ENCODE measurements around the gene ITGB3BP.
"Not testable (repeated sequence)": the region's sequence is repeated elsewhere in the genome, so short reads cannot be mapped to it uniquely, and the experiment has no call there.

The ITGB3BP gene

DNA sequence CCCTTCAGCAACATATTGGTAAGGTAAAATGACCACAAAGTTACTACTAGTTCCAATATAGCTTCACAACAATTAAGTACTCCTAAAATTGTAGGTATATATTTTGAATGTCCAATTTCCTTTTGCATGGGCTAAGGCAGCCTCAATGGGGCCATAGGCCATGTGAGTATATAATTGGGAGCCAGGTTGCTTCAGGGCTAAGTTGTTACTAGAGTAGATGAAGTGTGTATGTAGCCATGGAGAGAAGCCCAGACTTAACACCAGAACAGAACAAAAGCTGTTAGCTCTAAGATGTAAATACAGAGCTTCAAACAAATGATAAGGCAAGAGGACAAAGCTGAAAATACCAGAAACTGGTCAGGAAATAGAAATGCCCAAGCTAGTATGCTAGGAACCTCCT is 16.2 kb downstream of the ITGB3BP start:
- DNase-seq (ENCODE audit: low read depth) = no peak

DNA sequence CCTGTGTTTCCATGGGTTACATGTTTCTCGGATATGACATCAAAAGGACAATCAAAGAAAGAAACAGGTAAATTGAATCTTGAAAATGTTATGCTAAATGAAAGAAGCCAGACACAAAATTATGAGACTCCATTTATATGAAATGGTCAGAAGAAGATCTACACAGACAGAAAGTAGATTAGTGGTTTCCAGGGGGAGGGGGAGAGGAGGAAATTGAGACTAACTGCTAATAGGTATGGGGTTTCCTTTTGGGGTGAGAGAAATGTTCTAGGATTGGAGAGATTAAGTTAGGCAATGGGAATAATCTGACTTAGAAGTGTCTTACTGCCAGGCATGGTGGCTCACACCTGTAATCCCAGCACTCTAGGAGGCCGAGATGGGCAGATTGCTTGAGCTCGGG is 21.8 kb downstream of the ITGB3BP start:
- DNase-seq (ENCODE audit: low read depth) = no peak

DNA sequence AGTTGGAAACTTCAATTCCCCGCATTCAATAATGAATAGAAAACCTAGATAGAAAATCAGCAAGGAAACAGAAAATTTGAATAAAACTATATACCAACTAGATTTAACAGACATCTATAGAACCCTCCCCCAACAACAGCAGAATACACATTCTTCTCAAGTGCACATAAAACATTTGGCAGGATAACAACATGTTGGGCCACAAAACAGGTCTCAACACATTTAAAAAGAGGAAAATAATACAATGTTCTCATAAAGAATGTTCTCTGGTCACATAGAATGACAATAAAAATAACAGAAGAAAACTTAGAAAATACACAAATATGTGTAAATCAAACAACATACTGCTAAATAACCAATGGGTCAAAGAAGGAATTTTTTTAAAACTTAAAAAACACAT is 24.9 kb downstream of the ITGB3BP start:
- no peak for DNase-seq (ENCODE audit: low read depth)

DNA sequence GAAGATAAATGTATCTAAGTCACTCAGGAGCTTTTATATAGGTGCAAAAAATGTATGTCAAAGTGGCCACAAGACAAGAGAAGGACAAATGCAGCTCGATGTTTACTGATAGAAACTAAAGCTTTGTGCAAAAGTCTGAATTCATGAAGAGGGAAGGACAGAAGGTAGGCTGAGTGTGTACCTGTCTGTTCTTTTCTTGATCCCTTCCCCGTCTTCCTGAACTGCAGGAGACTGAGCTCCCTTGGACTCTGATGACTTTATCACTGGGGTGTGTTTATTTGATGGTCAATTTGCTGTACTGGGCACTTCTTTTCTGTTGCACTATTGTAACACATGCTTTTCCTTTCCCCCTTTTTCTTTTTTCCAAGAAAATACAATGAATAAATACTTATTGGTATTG is 25.4 kb downstream of the ITGB3BP start:
- no peak for DNase-seq (ENCODE audit: low read depth)

DNA sequence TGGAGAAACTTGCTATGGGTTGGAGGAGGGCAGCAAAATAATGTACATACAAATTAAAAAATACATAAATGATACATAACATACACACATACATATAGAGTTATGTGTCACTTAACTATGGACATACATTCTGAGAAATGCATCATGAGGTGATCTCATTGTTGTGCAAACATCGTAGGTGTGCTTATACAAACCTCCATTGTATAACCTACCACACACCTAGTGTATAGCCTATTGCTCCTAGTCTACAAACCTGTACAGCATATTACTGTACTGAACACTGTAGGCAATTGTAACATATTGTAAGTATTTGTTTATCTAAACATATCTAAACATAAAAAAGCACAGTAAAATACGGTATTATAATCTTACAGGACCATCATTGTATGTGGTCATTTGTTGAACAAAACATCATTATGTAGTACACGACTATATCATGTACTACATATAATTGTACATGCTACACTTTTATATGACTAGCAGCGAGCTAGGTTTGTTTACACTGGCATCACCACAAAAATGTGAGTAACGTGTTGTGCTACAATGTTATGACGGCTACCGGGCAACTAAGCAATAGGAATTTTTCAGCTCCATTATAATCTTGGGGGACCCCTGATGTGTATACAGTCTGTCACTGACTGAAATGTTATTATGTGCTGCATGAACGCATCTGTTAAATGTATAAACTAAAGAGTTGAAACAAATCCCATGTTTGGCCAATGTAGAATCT is 35.5 kb downstream of the ITGB3BP start:
- peak; percentile 66 for DNase-seq (ENCODE audit: low read depth)

DNA sequence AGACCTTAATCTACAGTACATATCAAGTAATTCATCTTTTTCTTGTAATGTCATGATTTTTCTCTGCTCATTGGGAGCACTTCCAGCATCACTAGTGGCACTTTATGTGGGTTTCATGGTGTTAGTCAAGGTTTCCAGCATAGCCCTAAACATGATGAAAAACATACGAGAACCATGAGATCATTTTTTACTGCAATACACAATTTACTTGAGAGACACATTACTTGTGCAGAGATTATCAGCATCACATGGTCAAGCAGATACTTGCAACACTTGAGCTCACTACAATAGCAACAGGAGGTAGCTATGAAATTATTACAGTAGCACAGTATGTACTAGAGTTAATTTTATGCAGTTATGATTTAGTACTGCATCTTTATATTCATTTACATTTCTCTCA is 36.4 kb downstream of the ITGB3BP start:
- no peak for DNase-seq (ENCODE audit: low read depth)

DNA sequence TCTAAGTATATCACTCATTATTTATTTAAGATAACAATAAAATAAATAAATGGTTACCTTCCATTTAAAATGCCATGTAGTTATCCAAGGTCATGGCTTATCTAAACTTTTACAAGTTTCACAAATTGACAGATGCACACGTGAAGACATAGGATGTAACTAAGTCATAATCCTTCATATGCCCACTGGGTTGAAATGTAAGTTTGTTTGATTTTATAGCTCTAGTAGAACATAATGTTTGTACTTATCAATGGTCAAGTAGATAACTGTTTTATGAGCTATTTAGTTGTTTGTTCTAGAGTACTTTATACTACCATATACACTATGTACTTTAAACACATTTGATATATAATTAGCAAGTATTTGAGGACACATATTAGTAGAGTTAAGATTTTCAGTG is 43.0 kb downstream of the ITGB3BP start:
- no peak for DNase-seq (ENCODE audit: low read depth)

DNA sequence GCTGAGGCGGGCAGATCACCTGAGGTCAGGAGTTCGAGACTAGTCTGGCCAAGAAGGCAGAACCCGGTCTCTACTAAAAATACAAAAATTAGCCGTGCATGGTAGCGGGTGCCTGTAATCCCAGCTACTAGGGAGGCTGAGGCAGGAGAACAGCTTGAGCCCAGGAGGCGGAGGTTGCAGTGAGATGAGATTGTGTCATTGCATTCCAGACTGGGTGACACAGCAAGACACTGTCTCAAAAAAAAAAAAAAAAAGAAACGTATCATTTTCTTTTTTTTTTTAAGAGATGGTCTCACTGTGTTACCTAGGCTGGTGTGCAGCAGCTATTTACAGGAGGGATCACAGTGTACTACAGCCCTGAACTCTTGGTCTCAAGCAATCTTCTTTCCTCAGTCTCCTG is 47.3 kb downstream of the ITGB3BP start:
- peak; percentile 57 for DNase-seq (ENCODE audit: low read depth)

DNA sequence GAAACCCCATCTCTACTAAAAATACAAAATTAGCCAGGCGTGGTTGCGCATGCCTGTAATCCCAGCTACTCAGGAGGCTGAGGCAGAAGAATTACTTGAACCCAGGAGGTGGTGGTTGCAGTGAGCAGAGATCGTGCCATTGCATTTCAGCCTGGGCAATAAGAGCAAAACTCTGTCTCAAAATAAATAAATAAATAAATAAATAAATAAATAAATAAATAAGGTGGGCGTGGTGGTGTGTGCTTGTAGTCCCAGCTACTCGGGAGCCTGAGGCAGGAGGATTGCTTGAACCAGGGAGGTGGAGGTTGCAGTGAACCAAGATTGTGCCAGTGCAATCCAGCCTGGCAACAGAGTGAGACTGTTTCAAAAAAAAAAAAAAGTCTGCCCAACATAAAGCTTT is 54.3 kb downstream of the ITGB3BP start:
- not testable (repeated sequence) for DNase-seq (ENCODE audit: low read depth)

DNA sequence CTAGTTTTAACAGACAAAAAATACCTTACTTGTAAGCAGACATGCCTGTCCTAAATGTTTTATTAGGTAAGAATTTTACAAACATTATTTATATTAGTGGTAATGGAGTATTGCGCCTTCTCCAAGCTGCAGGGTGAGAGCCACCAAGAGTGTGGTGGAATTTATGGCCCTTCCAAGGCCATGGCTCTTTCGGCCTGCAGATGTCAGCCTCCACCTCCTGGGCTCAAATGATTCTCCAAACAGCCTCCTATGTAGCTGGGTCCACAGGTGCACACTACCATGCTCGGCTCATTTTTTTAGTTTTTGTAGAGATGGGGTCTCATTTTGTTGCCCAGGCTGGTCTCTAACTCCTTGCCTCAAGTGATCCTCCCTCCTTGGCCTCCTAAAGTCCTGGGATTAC is 56.3 kb downstream of the ITGB3BP start:
- DNase-seq (ENCODE audit: low read depth) = no peak

DNA sequence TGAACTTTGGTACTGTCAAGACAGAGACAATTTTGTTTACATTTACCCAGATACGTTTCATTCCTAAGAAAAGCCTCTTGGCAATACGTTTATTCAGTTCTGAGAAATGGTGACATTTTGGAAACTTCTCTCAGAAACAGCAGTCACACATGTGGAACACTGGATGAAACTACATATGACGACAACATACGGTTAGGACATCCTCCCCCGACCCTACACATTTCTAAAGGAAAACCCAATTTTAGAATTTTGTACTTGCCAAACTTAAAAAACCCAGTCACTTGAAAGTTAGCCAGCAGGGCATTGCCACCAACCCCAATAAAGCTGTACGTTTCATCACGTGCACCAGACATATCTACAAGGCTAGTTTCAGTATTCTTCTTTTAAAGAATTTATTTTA is 56.8 kb downstream of the ITGB3BP start:
- DNase-seq (ENCODE audit: low read depth) = no peak

DNA sequence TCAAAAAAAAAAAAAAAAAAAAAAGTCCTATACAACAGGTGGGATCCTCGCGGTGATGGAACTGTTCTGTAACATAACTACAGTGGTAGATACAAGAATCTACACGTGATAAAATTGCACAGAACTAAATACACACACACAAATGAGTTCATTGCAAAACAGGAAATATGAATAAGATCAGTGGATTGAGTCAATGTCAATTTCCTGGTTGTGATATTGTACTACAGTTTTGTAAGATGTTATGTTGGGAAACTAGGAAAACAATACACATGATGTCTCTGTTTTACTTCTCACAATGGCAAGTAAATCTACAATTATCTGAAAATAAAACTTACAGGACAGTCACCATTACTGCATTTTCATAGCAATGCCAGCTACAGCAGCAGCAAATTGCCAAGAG is 59.8 kb downstream of the ITGB3BP start:
- peak; percentile 65 for DNase-seq (ENCODE audit: low read depth)

DNA sequence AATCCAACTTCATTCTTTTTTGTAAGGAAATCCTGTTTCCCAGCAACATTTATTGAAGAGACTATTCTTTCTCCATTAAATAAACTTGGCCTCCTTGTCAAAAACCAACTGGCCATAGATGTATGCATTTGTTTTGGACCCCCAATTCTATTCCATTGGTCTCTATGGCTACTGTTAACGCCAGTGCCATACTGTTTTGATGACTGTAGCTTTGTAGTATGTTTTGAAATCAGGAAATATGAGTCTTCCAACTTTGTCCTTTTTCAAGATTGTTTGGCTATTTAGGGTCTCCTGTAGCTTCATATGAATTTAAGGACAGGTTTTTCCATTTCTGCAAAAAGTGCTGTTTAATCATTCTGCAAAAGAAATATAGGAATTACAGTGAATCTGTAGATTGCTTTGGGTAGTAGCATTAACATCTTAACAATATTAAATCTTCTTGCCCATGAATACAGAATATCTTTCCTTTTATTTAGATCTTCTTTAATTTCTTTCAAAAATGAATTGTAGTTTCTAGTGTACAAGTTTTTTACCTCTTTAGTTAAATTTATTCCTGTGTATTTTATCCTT is 61.3 kb downstream of the ITGB3BP start:
- DNase-seq (ENCODE audit: low read depth) = no peak

DNA sequence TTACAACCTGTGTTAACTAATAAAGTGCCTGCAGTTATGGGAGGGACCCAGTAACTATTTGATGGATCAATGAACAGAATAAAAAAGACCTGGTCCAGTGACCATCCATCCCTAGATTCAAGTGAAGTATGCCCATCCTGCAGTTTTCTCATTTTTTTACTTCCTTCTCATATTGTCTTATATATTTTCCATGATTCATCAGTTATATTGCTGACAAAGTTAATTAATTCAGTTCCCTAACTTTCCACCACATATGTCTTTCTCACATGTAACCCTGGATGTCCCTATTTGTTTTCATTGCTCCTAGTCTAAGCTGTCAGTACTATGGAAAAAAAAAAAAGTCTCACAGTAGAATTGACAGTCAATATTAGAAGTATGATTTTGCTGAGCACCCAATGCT is 64.3 kb downstream of the ITGB3BP start:
- DNase-seq (ENCODE audit: low read depth) = no peak

DNA sequence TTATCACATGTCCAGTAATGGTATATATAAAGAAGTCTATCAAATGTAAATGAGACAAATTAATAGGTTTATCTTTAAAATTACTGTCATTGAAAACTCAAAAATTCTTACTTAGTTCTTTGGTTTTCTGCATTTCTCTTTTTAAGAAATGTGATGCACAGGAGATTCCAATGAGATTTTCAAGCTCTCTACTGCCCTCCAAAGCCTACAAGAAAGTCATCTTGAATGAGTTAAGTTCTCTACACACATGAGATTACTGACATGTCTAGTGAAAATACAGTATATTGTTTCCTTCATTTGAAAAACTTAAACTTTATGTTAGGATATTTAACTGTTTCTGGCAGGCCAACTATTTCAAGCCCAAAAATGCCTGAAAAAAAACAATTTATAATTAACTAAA is 68.8 kb downstream of the ITGB3BP start:
- DNase-seq (ENCODE audit: low read depth) = peak; percentile 22

DNA sequence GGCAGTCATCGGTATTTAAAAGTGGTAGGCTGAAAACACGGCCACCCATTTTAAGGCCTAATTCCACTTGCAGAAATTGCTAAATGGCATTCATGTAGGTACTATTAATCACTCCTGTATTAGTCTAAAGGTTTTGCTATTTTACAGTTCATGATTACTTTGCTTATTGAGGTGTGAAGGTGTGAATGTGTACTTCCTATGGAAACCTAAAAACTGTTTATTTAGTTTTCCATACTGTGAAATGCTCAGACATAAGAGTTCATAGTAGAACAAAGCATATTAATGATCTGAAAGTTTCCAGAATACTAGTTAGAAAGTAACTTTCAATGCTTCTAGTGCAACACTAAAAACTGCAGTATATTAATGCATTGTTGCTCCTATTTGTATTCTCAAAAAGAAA is 69.8 kb downstream of the ITGB3BP start:
- DNase-seq (ENCODE audit: low read depth) = no peak

DNA sequence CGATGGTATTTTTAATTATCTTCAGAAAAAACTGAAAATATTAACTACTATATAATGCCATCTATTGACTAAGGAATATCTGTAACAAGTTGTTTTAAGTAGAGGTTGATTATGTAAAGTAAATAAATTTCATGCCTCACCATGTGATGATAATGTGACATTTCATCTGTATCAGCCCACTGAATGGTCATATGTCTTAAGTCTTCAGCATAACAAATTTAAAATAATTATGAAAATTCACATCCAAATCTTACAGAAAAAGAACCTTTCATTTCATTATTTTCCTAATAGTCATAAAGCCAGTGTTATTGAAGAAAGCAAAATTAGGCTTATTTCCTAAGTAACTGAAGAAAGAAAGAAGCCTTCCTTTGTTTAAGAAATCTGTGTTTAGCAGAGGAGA is 72.6 kb downstream of the ITGB3BP start:
- DNase-seq (ENCODE audit: low read depth) = no peak

DNA sequence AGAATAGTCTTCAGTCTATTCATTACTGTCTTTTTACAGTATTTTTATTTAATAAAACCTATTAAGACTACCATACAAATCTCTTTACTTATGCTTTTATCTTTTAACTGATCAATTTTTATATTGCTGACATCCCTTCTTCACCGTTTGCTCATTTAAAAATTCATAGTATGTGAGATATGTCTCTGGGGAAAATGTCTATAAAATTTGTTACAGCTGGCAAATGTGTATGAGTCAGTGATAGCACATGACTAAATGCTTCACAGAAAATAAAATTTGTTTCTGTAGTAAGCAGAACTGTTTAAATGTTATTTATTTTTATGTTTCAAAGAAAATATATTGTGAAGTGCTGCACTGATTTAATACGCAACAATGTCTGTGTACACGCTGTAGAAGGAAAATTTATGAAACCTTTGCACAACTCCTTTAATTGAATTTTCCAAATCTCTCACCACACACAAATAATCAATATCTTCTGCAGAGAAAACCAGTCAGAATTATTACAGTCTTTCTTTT is 74.2 kb downstream of the ITGB3BP start:
- peak; percentile 28 for DNase-seq (ENCODE audit: low read depth)

DNA sequence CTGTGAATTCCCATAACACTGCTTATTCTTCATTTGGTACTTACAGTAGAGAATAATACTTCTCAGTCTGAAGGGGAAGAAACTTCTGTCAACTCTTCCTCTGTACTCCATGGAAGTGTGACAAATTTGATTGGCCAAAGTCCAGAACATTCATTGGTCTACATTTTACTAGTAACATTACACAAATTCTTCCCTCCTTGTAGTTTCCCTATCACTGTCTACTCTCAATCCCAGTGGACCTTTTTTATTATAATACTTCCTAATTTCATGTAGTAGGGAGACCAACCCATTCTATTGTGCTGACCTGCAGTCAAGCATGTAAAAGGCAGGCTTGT is 80.9 kb downstream of the ITGB3BP start:
- peak; percentile 24 for DNase-seq (ENCODE audit: low read depth)

DNA sequence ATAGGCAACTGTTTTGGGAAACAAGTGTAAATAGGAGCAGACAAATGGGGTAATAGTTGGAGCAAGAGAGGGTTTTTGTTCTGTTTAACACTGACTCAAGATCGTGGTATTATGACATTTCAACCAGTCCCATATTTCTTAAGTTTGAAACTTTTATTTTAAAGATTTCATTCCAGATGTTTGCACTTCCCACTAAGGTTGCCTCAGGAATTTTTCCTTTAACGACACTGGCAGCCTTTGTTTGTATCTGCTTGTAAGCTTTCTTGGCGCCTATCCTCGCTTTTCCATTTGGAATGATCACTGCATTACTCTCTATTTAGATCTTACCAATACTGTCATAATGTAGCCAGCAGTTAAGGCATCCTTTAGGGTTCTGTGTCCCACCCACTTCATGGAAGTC is 87.9 kb downstream of the ITGB3BP start:
- DNase-seq (ENCODE audit: low read depth) = no peak

DNA sequence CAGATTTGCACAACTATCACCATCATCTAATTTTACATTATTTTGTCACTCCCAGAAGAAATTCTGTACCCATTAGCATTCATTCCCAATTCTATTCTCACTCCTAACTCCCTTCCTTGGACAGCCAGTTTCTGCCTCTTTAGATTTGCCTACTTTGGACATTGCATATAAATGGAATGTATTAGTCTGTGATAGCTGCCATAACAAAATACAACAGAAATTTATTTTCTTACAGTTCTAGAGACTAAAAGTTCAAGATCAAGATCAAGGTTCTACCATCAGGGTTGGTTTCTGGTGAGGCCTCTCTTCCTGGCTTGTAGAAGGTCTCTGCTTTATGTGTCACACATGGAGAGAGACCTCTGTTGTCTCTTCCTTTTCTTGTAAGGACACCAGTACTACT is 93.7 kb downstream of the ITGB3BP start:
- no peak for DNase-seq (ENCODE audit: low read depth)

DNA sequence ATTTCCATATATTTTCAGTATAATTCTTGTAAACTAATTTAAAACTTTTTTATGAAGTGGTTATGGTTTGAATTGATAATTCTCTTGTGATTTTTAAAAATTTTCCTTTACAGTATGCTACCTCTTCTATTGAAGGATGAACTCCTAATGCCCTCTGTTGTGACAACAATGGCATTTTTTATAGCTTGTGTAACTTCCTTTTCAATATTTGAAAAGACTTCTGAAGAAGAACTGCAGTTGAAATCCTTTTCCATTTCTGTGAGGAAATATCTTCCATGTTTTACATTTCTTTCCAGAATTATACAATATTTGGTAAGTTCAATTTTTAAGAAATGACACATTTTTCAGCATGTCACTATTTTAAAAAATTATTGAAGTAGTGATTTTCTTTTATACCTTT is 94.2 kb downstream of the ITGB3BP start:
- no peak for DNase-seq (ENCODE audit: low read depth)

DNA sequence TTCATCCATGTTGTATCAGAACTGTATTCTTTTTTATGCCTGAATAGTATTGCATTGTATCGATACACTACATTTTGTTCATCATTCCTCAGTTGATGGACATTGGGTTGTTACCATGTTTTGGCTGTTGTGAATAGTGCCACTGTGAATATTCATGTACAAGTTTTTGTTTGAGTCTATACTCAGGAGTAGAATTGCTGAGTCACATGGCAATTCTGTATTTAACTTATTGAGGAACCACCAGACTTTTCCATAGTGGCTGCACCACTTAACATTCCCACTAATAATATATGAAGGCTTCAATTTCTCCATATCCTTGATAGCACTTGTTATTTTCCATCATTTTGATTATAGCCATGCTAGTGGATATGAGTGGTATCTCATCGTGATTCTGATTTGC is 99.4 kb downstream of the ITGB3BP start:
- DNase-seq (ENCODE audit: low read depth) = no peak

DNA sequence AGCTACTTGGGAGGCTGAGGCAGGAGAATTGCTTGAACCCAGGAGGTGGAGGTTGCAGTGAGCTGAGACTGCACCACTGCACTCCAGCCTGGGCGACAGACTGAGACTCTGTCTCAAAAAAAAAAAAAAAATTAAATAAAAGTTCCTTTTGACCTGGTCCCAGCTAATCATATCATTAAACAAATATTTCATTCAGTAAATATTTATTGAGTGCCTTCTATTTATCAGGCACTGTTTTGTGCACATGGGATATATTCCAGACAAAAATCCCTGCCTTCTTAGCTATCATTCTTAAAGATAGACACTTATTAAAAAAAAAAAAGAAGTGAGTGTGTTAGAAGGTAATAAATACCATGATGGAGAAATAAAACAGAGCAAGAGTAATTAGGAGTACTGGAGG is 102.3 kb downstream of the ITGB3BP start:
- not testable (repeated sequence) for DNase-seq (ENCODE audit: low read depth)

All from ELR (cell line).